HK-2 (cell line): Measurements from ENCODE around the gene BBS7.

ENCODE experiments used
- DNase-seq: peaks from one replicate; pipeline ENCODE4 v3.0.0-alpha.2; 2018; ENCODE audit not compliant: unreplicated experiment

BBS7 gene

GRCh38 chr4:121869841-121870822 is at the start of gene BBS7:
BBS7 (minus strand) TSS chr4:121870474; CDS start chr4:121870313, 161 bp downstream.
- peak; percentile 96 for DNase-seq

GRCh38 chr4:121913667-121914066 is 43.4 kb upstream of the BBS7 start:
- DNase-seq = no peak

GRCh38 chr4:121908346-121908745 is 38.1 kb upstream of the BBS7 start:
- DNase-seq = no peak

- DNase-seq = peak; percentile 31
Observed at GRCh38 chr4:121900132-121900983, 30.1 kb upstream of the BBS7 start.

GRCh38 chr4:121898150-121898549 is 27.9 kb upstream of the BBS7 start:
- no peak for DNase-seq

- DNase-seq = no peak
Observed at GRCh38 chr4:121888134-121888533, 17.9 kb upstream of the BBS7 start.

- no peak for DNase-seq
Observed at GRCh38 chr4:121885115-121885514, 14.8 kb upstream of the BBS7 start.

GRCh38 chr4:121881158-121881557 is 10.9 kb upstream of the BBS7 start:
- no peak for DNase-seq

GRCh38 chr4:121879135-121879534 is 8.9 kb upstream of the BBS7 start:
- no peak for DNase-seq

- DNase-seq = no peak
Observed at GRCh38 chr4:121877041-121877773, 6.9 kb upstream of the BBS7 start.

GRCh38 chr4:121876070-121876469 is 5.8 kb upstream of the BBS7 start:
- no peak for DNase-seq

GRCh38 chr4:121875652-121876051 is 5.4 kb upstream of the BBS7 start:
- no peak for DNase-seq

- DNase-seq = no peak
Observed at GRCh38 chr4:121873604-121874003, 3.3 kb upstream of the BBS7 start.

- DNase-seq = no peak
Observed at GRCh38 chr4:121863799-121864198, 6.5 kb downstream of the BBS7 start.

GRCh38 chr4:121861426-121861825 is 8.8 kb downstream of the BBS7 start:
- DNase-seq = no peak

- DNase-seq = no peak
Observed at GRCh38 chr4:121860121-121860520, 10.2 kb downstream of the BBS7 start.

- DNase-seq = no peak
Observed at GRCh38 chr4:121851354-121851753, 18.9 kb downstream of the BBS7 start.

- DNase-seq = no peak
Observed at GRCh38 chr4:121846662-121847061, 23.6 kb downstream of the BBS7 start.

- no peak for DNase-seq
Observed at GRCh38 chr4:121842862-121843261, 27.4 kb downstream of the BBS7 start.

- no peak for DNase-seq
Observed at GRCh38 chr4:121838136-121838535, 32.1 kb downstream of the BBS7 start.

- no peak for DNase-seq
Observed at GRCh38 chr4:121829511-121829910, 40.8 kb downstream of the BBS7 start.

GRCh38 chr4:121827853-121828252 is 42.4 kb downstream of the BBS7 start:
- DNase-seq = no peak
